Brain microvascular endothelial cell (primary cell): ENCODE data around the gene RNF212.

ENCODE experiments used
- DNase-seq: peaks from one replicate; pipeline ENCODE4 v3.0.0-alpha.2; 2020
- H3K27ac ChIP-seq: fragments of 250-450 bp; sonication (Bioruptor Pico); 2 replicates; pipeline ENCODE4 v1.5.1; 2020; ENCODE audit warnings: mild to moderate bottlenecking, moderate library complexity
- H3K27me3 ChIP-seq: fragments of 250-450 bp; sonication (Bioruptor Pico); replicated peaks from 2 replicates; pipeline ENCODE4 v1.5.1; 2020; ENCODE audit warnings: mild to moderate bottlenecking
- H3K36me3 ChIP-seq: fragments of 250-450 bp; sonication (Bioruptor Pico); replicated peaks from 2 replicates; pipeline ENCODE4 v1.5.1; 2020; ENCODE audit warnings: mild to moderate bottlenecking
- H3K4me3 ChIP-seq: 2 replicates; pipeline ENCODE4 v1.5.1; 2011; ENCODE audit warnings: low read depth, mild to moderate bottlenecking, control low read depth, low read length, moderate library complexity
- in situ Hi-C: cut with HindIII; loops from 2 replicates; pipeline ENCODE4 v1.10.0; 2017; ENCODE audit warnings: low sequenced_read_pairs, low pct_ligation_motif_present
- TF ChIP-seq, protein P1 (sequence below): IDR thresholded peaks from 2 replicates; pipeline ENCODE4 v1.5.1; 2011; ENCODE audit warnings: low read depth, mild to moderate bottlenecking, moderate library complexity, low read length, control low read depth, inconsistent platforms; ENCODE audit errors: missing control alignments

The RNF212 gene

DNA sequence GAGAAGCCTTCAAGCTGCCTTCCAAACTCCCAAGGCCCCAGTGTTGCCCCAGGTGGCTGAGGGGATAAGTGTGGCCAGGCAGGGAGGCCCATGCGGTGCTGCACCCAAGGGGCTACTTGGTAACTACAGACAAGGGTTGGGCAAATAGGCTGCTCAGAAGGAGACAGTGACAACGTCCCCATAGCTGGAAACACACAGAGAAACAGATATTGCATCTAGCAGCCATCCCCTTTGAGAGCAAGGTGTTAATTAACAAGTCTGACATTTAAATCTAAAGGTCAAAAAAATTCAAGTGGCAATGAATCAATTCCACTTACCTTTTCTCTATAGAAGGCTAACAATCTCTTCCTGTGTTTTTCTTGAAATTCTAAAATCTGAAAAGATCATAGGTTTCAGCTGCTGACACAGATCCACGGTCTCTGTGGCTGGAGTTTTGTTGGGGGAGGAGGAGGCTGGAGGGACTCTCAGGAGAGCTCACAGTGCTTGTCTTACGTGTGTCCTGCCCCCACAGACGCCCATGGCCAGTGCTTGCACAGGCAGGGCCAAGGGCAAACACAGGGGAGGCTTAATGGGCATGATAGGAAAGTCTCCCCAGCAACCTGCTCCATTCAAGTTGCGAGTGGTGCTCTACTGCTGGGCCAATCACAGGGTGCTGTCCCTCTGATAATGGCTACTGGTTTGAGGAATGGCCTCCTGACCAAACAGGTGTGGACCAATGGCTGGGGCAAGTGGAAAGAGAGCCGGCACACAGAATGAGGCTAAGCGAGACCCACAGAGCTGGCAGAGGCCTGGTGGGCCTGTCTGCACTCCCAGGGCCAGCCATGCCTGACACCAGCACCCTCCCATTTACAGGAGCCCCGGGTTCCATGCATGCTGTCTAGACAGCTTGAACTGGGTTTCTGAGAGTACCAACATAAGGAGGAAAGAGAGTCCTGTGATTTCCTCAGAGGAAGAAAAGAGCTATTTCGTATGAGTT is 22.6 kb downstream of the RNF212 start:
- Histone ChIP-seq H3K27me3 (no peaks in the 10 kb centered on the region), H3K36me3 (no peaks in the 10 kb centered on the region), H3K4me3 (no peak overlapping the region), H3K27ac (no peak overlapping the region)
- TF ChIP-seq, protein P1, sequence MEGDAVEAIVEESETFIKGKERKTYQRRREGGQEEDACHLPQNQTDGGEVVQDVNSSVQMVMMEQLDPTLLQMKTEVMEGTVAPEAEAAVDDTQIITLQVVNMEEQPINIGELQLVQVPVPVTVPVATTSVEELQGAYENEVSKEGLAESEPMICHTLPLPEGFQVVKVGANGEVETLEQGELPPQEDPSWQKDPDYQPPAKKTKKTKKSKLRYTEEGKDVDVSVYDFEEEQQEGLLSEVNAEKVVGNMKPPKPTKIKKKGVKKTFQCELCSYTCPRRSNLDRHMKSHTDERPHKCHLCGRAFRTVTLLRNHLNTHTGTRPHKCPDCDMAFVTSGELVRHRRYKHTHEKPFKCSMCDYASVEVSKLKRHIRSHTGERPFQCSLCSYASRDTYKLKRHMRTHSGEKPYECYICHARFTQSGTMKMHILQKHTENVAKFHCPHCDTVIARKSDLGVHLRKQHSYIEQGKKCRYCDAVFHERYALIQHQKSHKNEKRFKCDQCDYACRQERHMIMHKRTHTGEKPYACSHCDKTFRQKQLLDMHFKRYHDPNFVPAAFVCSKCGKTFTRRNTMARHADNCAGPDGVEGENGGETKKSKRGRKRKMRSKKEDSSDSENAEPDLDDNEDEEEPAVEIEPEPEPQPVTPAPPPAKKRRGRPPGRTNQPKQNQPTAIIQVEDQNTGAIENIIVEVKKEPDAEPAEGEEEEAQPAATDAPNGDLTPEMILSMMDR, result no peak
- in situ Hi-C loops, result no loop called here
- no peak for DNase-seq

DNA sequence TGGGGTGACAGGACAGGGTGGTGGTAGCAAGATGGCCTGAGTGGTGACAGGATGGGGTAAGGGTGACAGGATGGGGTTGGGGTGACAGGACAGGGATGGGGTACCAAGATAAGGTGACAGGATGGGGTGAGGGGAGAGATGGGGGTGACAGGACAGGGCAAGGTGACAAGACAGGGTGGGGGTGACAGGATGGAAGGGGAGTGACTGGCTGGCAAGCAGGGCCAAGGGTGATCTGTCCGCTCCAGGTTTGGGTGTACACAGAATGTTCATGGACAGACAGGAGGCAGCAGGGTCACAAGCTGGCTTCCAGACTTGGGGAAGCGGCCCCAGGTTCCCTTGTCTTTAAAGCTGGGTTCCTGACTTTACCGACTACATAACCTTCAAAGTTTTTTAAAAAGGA is 23.3 kb downstream of the RNF212 start:
- DNase-seq, result no peak
- Histone ChIP-seq H3K4me3 (no peak overlapping the region), H3K36me3 (no peaks in the 10 kb centered on the region), H3K27ac (no peak overlapping the region), H3K27me3 (no peaks in the 10 kb centered on the region)
- TF ChIP-seq, protein P1, result no peak
- in situ Hi-C loops, result no loop called here

DNA sequence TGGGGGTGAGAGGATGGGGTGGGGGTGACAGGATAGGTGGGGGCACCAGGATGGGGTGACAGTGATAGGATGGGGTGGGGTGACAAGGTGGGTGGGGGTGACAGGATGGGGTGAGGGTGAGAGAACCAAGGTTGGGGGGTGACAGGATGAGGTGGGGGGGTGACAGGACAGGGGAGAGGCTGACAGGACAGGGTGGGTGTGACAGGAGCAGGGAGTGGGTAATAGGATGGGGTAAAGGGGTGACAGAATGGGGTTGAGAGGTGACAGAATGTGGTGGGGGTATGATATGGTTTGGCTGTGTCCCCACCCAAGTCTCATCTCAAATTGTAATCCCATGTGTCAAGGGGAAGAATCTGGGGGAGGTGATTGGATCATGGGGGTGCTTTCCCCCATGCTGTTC is 26.0 kb downstream of the RNF212 start:
- DNase-seq, result no peak
- Histone ChIP-seq H3K4me3 (no peak overlapping the region), H3K27me3 (no peaks in the 10 kb centered on the region), H3K27ac (no peak overlapping the region), H3K36me3 (no peaks in the 10 kb centered on the region)
- in situ Hi-C loops, result no loop called here
- TF ChIP-seq, protein P1, result no peak

DNA sequence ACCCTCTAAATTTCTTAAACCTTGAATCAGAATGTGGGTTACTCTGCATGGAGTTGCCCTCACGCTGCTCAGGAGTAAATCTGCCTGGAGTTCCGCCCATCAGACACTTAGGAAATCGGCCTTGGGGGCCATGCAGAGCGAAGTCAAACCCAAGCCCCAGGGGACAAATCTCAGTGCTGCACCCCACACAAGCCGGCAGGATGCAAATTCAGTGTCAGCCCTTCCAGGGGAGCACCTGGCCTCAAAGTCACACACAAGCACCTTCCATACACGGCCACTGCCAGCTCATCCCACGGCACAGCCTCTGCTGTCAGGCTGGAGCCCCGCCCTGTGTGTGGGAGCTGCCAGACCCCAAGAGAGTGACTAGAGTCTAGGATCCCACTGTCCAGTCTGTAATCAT is 27.4 kb downstream of the RNF212 start:
- in situ Hi-C loops, result no loop called here
- DNase-seq, result no peak
- Histone ChIP-seq H3K4me3 (no peak overlapping the region), H3K27ac (no peak overlapping the region), H3K27me3 (no peaks in the 10 kb centered on the region), H3K36me3 (no peaks in the 10 kb centered on the region)
- TF ChIP-seq, protein P1, result no peak

DNA sequence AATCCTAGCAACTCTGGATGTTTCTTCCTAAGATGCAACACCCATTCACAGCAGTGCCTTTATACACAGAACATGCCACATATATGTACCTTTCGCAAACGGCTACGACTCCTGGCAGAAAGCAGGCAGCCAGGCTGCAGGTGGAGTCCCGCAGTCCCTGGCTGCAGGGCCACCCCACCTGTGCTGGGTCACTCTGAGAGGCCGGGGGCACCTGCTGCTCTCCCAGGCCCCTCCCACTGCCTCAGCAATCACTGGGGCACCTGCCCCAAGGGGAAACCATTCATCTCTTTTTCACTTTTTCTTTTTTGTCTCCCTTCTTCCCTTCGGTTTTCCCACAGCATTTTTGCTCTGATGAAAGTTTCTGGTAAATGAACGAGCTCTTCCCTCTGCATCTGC is 28.0 kb downstream of the RNF212 start:
- Histone ChIP-seq H3K36me3 (no peaks in the 10 kb centered on the region), H3K4me3 (no peak overlapping the region), H3K27ac (no peak overlapping the region), H3K27me3 (no peaks in the 10 kb centered on the region)
- DNase-seq, result no peak
- TF ChIP-seq, protein P1, result no peak
- in situ Hi-C loops, result no loop called here
